ENCODE data around the gene WNT8B.

GRCh38 chr10:100496567-100496966, 33.8 kb downstream of the WNT8B start:
- TF ChIP-seq CTCF (IDR thresholded peaks at IDR 0.05) (no peak), EZH2 (IDR thresholded peaks at IDR 0.05; ENCODE audit: borderline replicate concordance, insufficient read depth, low read depth, low read length, poor library complexity, severe bottlenecking) (no peak)

Measured in B cell (primary cell).